ENCODE results near the gene CSTF3.
"Not testable (repeated sequence)": the region's sequence is repeated elsewhere in the genome, so short reads cannot be mapped to it uniquely, and the experiment has no call there.

The CSTF3 gene

GRCh38 chr11:33160136-33160535, 1.1 kb downstream of the CSTF3 start:
- peak; percentile 47 for DNase-seq

GRCh38 chr11:33159378-33159867, 1.9 kb downstream of the CSTF3 start:
- peak; percentile 15 for DNase-seq

GRCh38 chr11:33158596-33159275, 2.5 kb downstream of the CSTF3 start:
- DNase-seq = no peak

- DNase-seq = peak; percentile 54
Measured at GRCh38 chr11:33157103-33158027, 3.9 kb downstream of the CSTF3 start.

GRCh38 chr11:33151399-33151798, 9.9 kb downstream of the CSTF3 start:
- no peak for DNase-seq

GRCh38 chr11:33147559-33147958, 13.7 kb downstream of the CSTF3 start:
- DNase-seq = peak; percentile 2

GRCh38 chr11:33135768-33136443, 25.4 kb downstream of the CSTF3 start:
- DNase-seq = no peak

- DNase-seq = no peak
Measured at GRCh38 chr11:33135216-33135615, 26.1 kb downstream of the CSTF3 start.

- no peak for DNase-seq
Measured at GRCh38 chr11:33134276-33134675, 27.0 kb downstream of the CSTF3 start.

- DNase-seq = no peak
Measured at GRCh38 chr11:33133761-33134160, 27.5 kb downstream of the CSTF3 start.

GRCh38 chr11:33132510-33132909, 28.8 kb downstream of the CSTF3 start:
- DNase-seq = no peak

GRCh38 chr11:33128739-33129138, 32.5 kb downstream of the CSTF3 start:
- DNase-seq = no peak

GRCh38 chr11:33125611-33126010, 35.7 kb downstream of the CSTF3 start:
- no peak for DNase-seq

- no peak for DNase-seq
Measured at GRCh38 chr11:33125025-33125424, 36.3 kb downstream of the CSTF3 start.

GRCh38 chr11:33122696-33123095, 38.6 kb downstream of the CSTF3 start:
- DNase-seq = not testable (repeated sequence)

- no peak for DNase-seq
Measured at GRCh38 chr11:33116535-33116934, 44.7 kb downstream of the CSTF3 start.

GRCh38 chr11:33110083-33110482, 51.2 kb downstream of the CSTF3 start:
- DNase-seq = no peak

GRCh38 chr11:33109294-33109895, 51.9 kb downstream of the CSTF3 start:
- no peak for DNase-seq

GRCh38 chr11:33103836-33104235, 57.4 kb downstream of the CSTF3 start:
- DNase-seq = no peak

GRCh38 chr11:33094157-33094556, 67.1 kb downstream of the CSTF3 start:
- DNase-seq = no peak

GRCh38 chr11:33089776-33090175, 71.5 kb downstream of the CSTF3 start:
- no peak for DNase-seq

GRCh38 chr11:33086017-33086416, 75.3 kb downstream of the CSTF3 start:
- no peak for DNase-seq

GRCh38 chr11:33083918-33084317, 77.4 kb downstream of the CSTF3 start:
- no peak for DNase-seq

Measured in NCI-H146 (cell line).